Measurements from ENCODE around the gene IFT88.

DNA sequence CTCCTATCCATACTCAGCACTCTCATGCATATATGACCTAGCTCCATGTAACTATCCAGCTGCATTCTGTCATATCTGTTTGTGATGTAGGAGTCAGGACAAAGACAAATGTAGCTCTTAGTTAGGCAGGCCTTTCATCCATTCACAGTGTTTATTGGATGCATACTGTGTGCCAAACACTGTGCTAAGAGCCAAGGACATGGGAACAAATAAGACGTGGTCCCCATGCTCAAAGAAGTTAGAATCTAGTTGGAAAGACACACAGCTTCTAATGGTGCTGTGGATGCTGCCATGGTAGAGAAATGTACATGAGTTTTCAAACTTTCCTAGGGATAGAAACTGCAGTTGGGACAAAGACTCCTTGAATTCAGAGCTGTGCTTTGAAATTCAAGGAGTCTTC, 104.8 kb downstream of the IFT88 start:
- TF ChIP-seq EZH2 (IDR thresholded peaks at IDR 0.05; ENCODE audit: low read length, missing control alignments), result no peak
- TF ChIP-seq, protein P1, sequence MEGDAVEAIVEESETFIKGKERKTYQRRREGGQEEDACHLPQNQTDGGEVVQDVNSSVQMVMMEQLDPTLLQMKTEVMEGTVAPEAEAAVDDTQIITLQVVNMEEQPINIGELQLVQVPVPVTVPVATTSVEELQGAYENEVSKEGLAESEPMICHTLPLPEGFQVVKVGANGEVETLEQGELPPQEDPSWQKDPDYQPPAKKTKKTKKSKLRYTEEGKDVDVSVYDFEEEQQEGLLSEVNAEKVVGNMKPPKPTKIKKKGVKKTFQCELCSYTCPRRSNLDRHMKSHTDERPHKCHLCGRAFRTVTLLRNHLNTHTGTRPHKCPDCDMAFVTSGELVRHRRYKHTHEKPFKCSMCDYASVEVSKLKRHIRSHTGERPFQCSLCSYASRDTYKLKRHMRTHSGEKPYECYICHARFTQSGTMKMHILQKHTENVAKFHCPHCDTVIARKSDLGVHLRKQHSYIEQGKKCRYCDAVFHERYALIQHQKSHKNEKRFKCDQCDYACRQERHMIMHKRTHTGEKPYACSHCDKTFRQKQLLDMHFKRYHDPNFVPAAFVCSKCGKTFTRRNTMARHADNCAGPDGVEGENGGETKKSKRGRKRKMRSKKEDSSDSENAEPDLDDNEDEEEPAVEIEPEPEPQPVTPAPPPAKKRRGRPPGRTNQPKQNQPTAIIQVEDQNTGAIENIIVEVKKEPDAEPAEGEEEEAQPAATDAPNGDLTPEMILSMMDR (conservative IDR thresholded peaks at IDR 0.05 in 1 of 2, IDR thresholded peaks at IDR 0.05 in 1 of 2; ENCODE audit: low read depth in 1 of 2, low read length in 2 of 2), result no peak

Measured in fibroblast of lung (primary cell).